ENCODE results near the gene OR14J1.

- TF ChIP-seq TARDBP (IDR thresholded peaks at IDR 0.05) (no peak), SP1 (IDR thresholded peaks at IDR 0.05) (no peak), NFRKB (IDR thresholded peaks at IDR 0.05) (no peak), HDGF (IDR thresholded peaks at IDR 0.05; ENCODE audit: borderline replicate concordance) (no peak)
Observed at GRCh38 chr6:29295181-29295585, 6.3 kb upstream of the OR14J1 start.
